ENCODE data around the gene DCUN1D2. TPM values are rescaled to one million over a fixed set of nuclear protein-coding genes. Genes with fewer than 3 reads are reported as not detected.

DCUN1D2 gene
- total and polyA plus RNA-seq, 10 of the 15 experiments (the other 5 are each of a cell fraction or from before 2014, with no cell fraction given): 2.5 to 23.6 (median 9.3) TPM

- CTCF ChIA-PET: interaction anchor here (1.1 kb wide), 2 partner anchors 10 to 14 kb away, joined by 3 read pairs; no protein-coding TSS in a partner anchor
- Histone ChIP-seq H3K79me2 (ENCODE audit: control insufficient read depth, insufficient read depth, low read length) (no peaks in the 10 kb centered on the region), H3K9ac (ENCODE audit: control insufficient read depth, insufficient read depth, low read length) (no peak overlapping the region), H3K4me2 (ENCODE audit: control insufficient read depth, insufficient read depth) (no peak overlapping the region), H3K27me3 (replicated peaks in 1 of 2; ENCODE audit: control insufficient read depth in 2 of 2, insufficient read depth in 2 of 2, low read length in 1 of 2) (no peaks in the 10 kb centered on the region), H3K27ac (ENCODE audit: control insufficient read depth, insufficient read depth) (no peak overlapping the region), H3K36me3 (ENCODE audit: control insufficient read depth in 2 of 2, insufficient read depth in 2 of 2, low read length in 1 of 2) (peaks cover 0 to under 1% of the 10 kb centered on the region in 2 experiments; a peak in 2 of 4 replicates), H3K9me3 (replicated peaks; ENCODE audit: control insufficient read depth, insufficient read depth, low read length) (no peaks in the 10 kb centered on the region), H3K4me1 (ENCODE audit: control insufficient read depth, insufficient read depth, low read length) (no peaks in the 10 kb centered on the region), H2AFZ (ENCODE audit: control insufficient read depth, low read depth, low read length) (no peak overlapping the region), H3K4me3 (no peak overlapping the region), H4K20me1 (ENCODE audit: control insufficient read depth, insufficient read depth) (no peaks in the 10 kb centered on the region)
- RAD21 ChIA-PET (ENCODE audit: unreplicated experiment): no interaction called here
- in situ Hi-C loops (cut with MboI) (no loop called here), intact Hi-C loops (cut with micrococcal nuclease; ENCODE audit: unreplicated experiment) (no loop called here)
- no TSS peak for BruUV-seq (replicated peaks)
- no peak for ATAC-seq
- TF ChIP-seq NR2F1 (conservative IDR thresholded peaks at IDR 0.05): no peak
- no peak for TF ChIP-seq ZNF207 (IDR thresholded peaks at IDR 0.05; ENCODE audit: borderline replicate concordance)
- TF ChIP-seq ETV6 (conservative IDR thresholded peaks at IDR 0.05 in 1 of 2, IDR thresholded peaks at IDR 0.05 in 1 of 2; ENCODE audit: borderline replicate concordance in 1 of 2, low read depth in 1 of 2): no peak
- TF ChIP-seq ZNF687 (IDR thresholded peaks at IDR 0.05): no peak
- TF ChIP-seq TCF3 (IDR thresholded peaks at IDR 0.05; ENCODE audit: borderline replicate concordance, insufficient read depth, low read depth, low read length): no peak
- TF ChIP-seq GABPA (IDR thresholded peaks at IDR 0.05; ENCODE audit: low read depth): no peak
- POLR2A ChIA-PET: interaction anchor here (1.0 kb wide), 1 partner anchor 17 kb away, joined by 7 read pairs; no protein-coding TSS in a partner anchor
- WGBS (ENCODE audit: insufficient coverage, insufficient replicate concordance, low lambda C conversion rate, missing lambda C conversion rate): 100% methylated on average over 3 of the region's 3 CpGs
- SMC1A ChIA-PET (ENCODE audit: uncharacterized antibody, unreplicated experiment): interaction anchor here (1.0 kb wide), 1 partner anchor 11 kb away, joined by 3 read pairs; no protein-coding TSS in a partner anchor
- FAIRE-seq: no peak
- DNase-seq (ENCODE audit: low read depth, low spot score): no peak
Observed at GRCh38 chr13:113466383-113466782, 24.1 kb downstream of the DCUN1D2 start.
